Panc1 (cell line): ENCODE measurements around the gene AKT1S1. TPM values are rescaled to one million over a fixed set of nuclear protein-coding genes. Genes with fewer than 3 reads are reported as not detected.

Experiments
- ATAC-seq: fragments of 200-7000 bp; cut with Tn5 transposase; 2 replicates; pipeline ENCODE4 v1.9.1; 2020; ENCODE audit warnings: mild to moderate bottlenecking, moderate library complexity
- BruUV-seq: library from RNA; stranded (reverse); fragments of 400-500 nt; replicated peaks from 2 replicates; lab custom pipeline; 2021; lab: Mats Ljungman, UMichigan
- CTCF ChIA-PET: fragments of 300-600 bp; sonication (Branson Sonifier 250); formaldehyde crosslinking; loops from one replicate; lab custom pipeline; 2022; ENCODE audit warnings: antibody characterized with exemption; lab: Charles Lee
- POLR2A ChIA-PET: fragments of 300-600 bp; sonication (Branson Sonifier 250); formaldehyde crosslinking; loops from one replicate; lab custom pipeline; 2022; ENCODE audit warnings: antibody characterized with exemption; lab: Charles Lee
- DNase-seq: peaks from one replicate; pipeline ENCODE4 v3.0.0-alpha.2; 2010; ENCODE audit warnings: low read depth, low spot score
- H3K27ac ChIP-seq: 2 replicates; pipeline ENCODE4 v1.5.1; 2011; ENCODE audit warnings: mild to moderate bottlenecking, low read length, inconsistent platforms
- H3K27me3 ChIP-seq: fragments of 200-500 bp; sonication (Bioruptor generic); 2 replicates; pipeline ENCODE4 v1.6.0; 2014; ENCODE audit warnings: low read length, inconsistent platforms; ENCODE audit not compliant: control insufficient read depth, insufficient read depth
- H3K36me3 ChIP-seq: fragments of 200-500 bp; sonication (Bioruptor generic); 2 replicates; pipeline ENCODE4 v1.5.1; 2014; ENCODE audit warnings: inconsistent platforms, mild to moderate bottlenecking, low read length, moderate library complexity; ENCODE audit not compliant: control insufficient read depth, insufficient read depth
- H3K4me1 ChIP-seq: 2 replicates; pipeline ENCODE4 v1.5.1; 2011; ENCODE audit warnings: inconsistent platforms, mild to moderate bottlenecking, low read length, moderate library complexity; ENCODE audit not compliant: control insufficient read depth, insufficient read depth
- H3K4me3 ChIP-seq, 2 experiments: 2 replicates each; pipeline ENCODE4 v1.5.1; 2011 to 2012; ENCODE audit warnings: low read depth in 2 of 2, low read length in 2 of 2, mild to moderate bottlenecking in 2 of 2, inconsistent platforms in 1 of 2, moderate library complexity in 1 of 2
- H3K9me3 ChIP-seq: fragments of 200-500 bp; sonication (Bioruptor generic); 2 replicates; pipeline ENCODE4 v1.5.1; 2014; ENCODE audit warnings: low read depth, mild to moderate bottlenecking, inconsistent platforms, low read length, moderate library complexity; ENCODE audit not compliant: control insufficient read depth, insufficient read depth
- CTCF ChIP-seq: fragments of 450-650 bp; IDR thresholded peaks from 2 replicates; pipeline ENCODE4 v1.5.1; 2017; ENCODE audit warnings: mild to moderate bottlenecking
- POLR2AphosphoS5 ChIP-seq: IDR thresholded peaks from 2 replicates; pipeline ENCODE4 v1.6.1; 2012; ENCODE audit warnings: mild to moderate bottlenecking, low read depth, low read length, moderate library complexity
- REST ChIP-seq, 2 experiments: IDR thresholded peaks; 2 replicates each; pipeline ENCODE4 v1.6.1; 2011 to 2012; ENCODE audit warnings: low read depth in 2 of 2, control low read depth in 1 of 2, low read length in 1 of 2, mild to moderate bottlenecking in 1 of 2, moderate library complexity in 1 of 2; ENCODE audit not compliant: insufficient read depth in 1 of 2
- SIN3A ChIP-seq: IDR thresholded peaks from 2 replicates; pipeline ENCODE4 v1.6.1; 2012; ENCODE audit warnings: low read depth, mild to moderate bottlenecking, low read length, moderate library complexity, borderline replicate concordance; ENCODE audit not compliant: insufficient read depth
- TCF7L2 ChIP-seq: IDR thresholded peaks from 2 replicates; pipeline ENCODE4 v1.6.1; 2011; ENCODE audit warnings: mild to moderate bottlenecking, low read depth, low read length, inconsistent platforms
- in situ Hi-C: cut with HindIII; loops from 2 replicates; pipeline ENCODE4 v1.10.0; 2016; ENCODE audit warnings: low sequenced_read_pairs, low pct_unique_long_range_greater_than_20kb
- intact Hi-C: fragments of 100-400 bp; cut with micrococcal nuclease; formaldehyde crosslinking; loops from one replicate; pipeline ENCODE4 v1.10.0; 2022; ENCODE audit not compliant: unreplicated experiment
- total RNA-seq: library from RNA; stranded (reverse); gene quantifications from one replicate; pipeline ENCODE4 v1.2.1, GENCODE V29; 2021; ENCODE audit not compliant: unreplicated experiment

Gene AKT1S1
- total RNA-seq, 1 experiment from 2014 or later: 92.8 TPM

- Histone ChIP-seq H3K27ac (no peak overlapping the region), H3K4me1 (no peaks in the 10 kb centered on the region), H3K4me3 (no peak overlapping the region), H3K36me3 (no peaks in the 10 kb centered on the region; the same call in 1 of the 2 replicates), H3K9me3 (no peaks in the 10 kb centered on the region), H3K27me3 (no peaks in the 10 kb centered on the region)
- intact Hi-C loops (no loop called here), in situ Hi-C loops (no loop called here)
- BruUV-seq: no TSS peak
- no peak for DNase-seq
- no peak for ATAC-seq
- CTCF ChIA-PET: interaction anchor here (0.6 kb wide), 1 partner anchor 18 kb away, joined by 3 read pairs; no protein-coding TSS in a partner anchor
- no peak for TF ChIP-seq SIN3A
- no peak for TF ChIP-seq REST (IDR thresholded peaks at IDR 0.05; ENCODE audit: insufficient read depth in 1 of 2, low read depth in 2 of 2, low read length in 1 of 2)
- no peak for TF ChIP-seq TCF7L2
- no peak for TF ChIP-seq POLR2AphosphoS5
- TF ChIP-seq CTCF: no peak
- POLR2A ChIA-PET: interaction anchor here (0.6 kb wide), 2 partner anchors 17 to 114 kb away, joined by 4 read pairs; no protein-coding TSS in a partner anchor
These were observed 34.4 kb upstream of the AKT1S1 start for GRCh38 chr19:49911381-49912145.

- BruUV-seq: no TSS peak
- CTCF ChIA-PET: interaction anchor here (0.5 kb wide), 1 partner anchor 95 kb away, joined by 3 read pairs; no protein-coding TSS in a partner anchor
- in situ Hi-C loops (no loop called here), intact Hi-C loops (no loop called here)
- Histone ChIP-seq H3K36me3 (no peaks in the 10 kb centered on the region; the same call in 1 of the 2 replicates), H3K27ac (no peak overlapping the region), H3K9me3 (no peaks in the 10 kb centered on the region), H3K4me1 (no peaks in the 10 kb centered on the region), H3K27me3 (no peaks in the 10 kb centered on the region), H3K4me3 (no peak overlapping the region)
- ATAC-seq: no peak
- no peak for DNase-seq
- POLR2A ChIA-PET: no interaction called here
- TF ChIP-seq REST (IDR thresholded peaks at IDR 0.05; ENCODE audit: insufficient read depth in 1 of 2, low read depth in 2 of 2, low read length in 1 of 2): no peak
- no peak for TF ChIP-seq CTCF
- TF ChIP-seq TCF7L2: no peak
- TF ChIP-seq SIN3A: no peak
- no peak for TF ChIP-seq POLR2AphosphoS5
These were observed 33.0 kb upstream of the AKT1S1 start for GRCh38 chr19:49910179-49910578.
